CMK (cell line): ENCODE data around the gene PAQR8.

Experiments
- DNase-seq: peaks from one replicate; pipeline ENCODE4 v3.0.0-alpha.2; 2010; ENCODE audit warnings: low read depth

PAQR8 gene

DNA sequence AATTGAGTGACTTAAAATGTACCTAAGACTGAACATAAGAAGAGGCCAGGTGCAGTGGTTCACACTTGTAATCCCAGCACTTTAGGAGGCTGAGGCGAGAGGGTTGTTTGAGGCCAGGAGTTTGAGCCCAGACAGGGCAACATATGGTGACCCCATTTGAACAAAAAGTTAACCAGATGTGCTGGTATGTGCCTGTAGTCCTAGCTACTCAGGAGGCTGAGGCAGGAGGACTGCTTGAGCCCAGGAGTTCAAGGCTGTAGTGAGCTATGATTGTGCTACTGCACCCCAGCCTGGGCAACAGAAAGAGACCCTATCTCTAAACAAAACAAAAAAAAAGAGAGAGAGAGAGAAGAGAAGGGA, 10.1 kb upstream of the PAQR8 start:
- no peak for DNase-seq

DNA sequence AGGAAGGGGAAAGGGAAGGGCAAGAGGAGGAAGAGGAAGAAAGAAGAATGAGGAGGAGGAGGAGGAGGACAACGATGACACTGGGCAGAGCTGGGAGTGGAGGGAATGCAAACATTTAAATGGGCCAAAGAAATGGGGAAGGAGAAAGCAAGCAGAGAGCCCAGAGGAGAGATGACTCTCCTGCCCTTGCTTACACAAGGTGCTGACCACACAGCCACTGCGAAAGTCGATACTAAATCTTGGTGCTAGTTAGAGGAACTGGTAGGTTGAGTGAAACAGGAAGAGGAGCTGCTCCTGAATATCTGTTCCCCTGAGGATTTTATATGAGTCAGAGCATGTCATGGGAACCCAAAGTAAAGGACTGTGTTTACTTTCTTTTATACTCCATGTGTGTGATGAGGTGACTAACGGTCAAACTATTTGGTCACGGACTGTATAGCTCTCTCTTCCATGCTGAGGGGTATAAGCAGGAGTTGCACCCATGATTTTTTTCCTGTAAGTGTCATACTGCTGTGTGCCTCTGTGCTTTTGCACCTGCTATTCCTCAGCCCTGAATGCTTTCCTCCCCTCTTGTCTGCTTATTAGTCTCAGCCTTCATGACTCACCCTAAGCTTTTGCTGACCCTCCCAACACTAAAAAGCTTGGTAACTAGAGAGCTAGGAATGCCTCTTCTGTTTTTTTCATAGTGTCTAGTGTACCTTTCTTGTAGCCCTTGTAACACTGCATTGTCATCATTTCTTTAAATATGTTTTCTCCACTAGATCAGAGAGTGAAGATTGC, 9.5 kb upstream of the PAQR8 start:
- no peak for DNase-seq

DNA sequence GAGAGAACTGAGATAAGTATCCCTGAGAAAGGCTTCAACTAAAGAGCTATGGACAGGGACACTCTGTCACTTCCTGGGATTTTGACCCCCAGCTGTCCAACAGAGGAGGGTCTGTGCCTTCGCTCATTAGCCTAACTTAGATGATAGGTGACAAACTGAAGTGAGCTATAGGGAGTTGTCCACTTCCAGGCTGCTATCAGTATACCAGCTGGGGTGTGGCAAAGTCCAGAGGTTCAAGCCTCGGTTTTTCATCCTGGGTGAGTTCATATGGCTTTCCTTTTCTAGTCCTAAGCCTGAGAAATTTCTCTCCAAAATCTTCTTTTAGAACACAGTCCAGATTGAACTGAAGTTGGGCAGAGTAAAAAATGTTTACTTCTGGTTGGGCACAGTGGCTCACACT, 5.9 kb upstream of the PAQR8 start:
- no peak for DNase-seq

DNA sequence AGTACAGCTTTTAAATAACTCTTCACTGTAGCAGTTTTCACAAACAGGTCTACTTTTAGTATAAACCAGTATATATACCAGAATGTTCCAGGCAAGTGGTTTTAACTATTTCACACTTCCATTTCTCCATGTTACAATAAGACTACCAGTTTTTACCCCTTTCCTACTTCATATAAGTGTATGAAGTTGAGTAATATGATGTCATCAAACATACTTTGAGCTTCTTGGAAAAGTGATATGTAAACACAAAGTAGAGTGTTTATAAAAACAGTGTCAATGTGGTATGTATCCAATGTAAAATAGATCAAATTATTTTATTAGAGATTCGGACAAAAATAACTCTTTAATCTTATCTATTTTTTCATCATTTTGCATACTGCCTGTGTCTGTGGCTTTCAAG, 2.5 kb upstream of the PAQR8 start:
- DNase-seq: no peak

DNA sequence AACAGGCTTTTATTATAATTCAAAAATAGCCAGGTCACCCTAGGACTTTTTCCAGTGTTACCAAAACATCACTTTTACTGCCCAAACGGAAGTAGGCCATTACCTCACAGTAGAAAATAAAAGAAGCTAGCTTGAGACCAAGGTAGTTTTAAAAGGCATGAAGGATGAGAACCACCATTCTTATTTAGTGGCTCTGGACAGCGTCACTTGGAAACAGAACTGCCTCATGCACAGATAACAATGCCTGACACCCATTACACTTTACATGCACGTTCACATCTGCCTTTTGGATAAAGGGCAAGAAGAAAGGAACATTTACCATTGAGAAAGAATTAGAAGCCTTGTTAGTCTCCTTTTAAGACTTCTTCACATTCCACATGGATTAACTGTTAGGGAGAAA, 1.9 kb upstream of the PAQR8 start:
- no peak for DNase-seq

DNA sequence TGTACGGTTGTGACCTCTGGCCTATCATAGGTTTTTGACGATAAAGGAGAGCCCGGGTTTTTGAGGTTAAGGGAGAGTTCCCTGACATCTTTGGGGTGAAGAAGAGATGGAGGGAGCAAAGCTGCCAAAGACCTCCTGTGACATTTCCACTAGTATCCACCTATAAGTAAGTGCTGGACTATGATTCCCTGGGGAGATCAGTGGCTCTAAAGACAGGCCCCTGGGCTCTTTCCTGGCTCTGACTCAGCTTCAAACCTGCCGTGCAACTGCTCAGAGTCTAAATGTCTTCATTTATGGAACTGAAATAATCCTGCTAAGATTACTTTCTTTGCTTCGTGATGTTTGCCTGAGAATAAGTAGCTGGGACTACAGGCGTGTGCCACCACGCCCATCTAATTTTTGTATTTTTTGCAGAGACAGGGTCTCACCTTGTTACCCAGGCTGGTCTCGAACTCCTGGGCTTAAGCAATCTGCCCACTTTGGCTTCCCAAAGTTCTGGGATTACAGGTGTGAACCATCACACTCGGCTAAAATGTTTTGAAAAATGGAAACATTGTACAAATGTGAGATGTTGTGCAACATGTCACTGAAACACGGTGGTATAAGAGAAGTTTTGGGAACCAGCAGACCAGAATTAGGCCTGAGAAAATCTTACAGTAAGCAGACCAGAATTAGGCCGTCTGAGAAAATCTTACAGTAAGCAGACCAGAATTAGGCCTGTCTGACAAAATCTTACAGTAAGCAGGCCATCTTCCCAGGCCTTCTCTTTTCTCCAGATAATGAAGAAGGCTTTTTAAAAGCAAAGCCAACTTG, 1.1 kb upstream of the PAQR8 start:
- no peak for DNase-seq

DNA sequence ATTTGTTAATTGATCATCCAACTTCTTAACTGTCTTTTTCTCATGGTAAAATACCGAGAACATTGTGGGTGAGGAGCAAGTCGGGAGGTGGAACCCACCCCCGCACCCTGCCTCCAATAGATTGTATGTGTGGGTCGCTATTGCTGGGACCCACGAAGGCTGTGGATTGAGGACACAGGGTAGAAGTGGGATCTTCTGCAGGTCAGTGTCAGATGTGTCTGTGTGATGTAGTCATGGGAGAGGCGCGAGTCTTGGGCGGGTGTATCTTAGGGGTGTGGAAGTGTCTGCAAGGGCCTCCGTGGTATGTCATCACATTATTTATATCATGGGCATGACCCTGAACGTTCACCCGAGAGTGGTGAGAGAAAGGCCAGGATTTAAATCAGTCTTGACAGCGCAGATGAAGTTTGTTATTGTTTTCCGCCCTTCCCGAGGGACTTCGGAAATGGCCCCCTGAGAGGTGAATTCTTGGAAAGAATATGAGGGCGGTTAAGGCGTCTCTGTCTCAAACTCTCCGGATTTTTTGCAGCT, 472 bp upstream of the PAQR8 start:
- DNase-seq: no peak

DNA sequence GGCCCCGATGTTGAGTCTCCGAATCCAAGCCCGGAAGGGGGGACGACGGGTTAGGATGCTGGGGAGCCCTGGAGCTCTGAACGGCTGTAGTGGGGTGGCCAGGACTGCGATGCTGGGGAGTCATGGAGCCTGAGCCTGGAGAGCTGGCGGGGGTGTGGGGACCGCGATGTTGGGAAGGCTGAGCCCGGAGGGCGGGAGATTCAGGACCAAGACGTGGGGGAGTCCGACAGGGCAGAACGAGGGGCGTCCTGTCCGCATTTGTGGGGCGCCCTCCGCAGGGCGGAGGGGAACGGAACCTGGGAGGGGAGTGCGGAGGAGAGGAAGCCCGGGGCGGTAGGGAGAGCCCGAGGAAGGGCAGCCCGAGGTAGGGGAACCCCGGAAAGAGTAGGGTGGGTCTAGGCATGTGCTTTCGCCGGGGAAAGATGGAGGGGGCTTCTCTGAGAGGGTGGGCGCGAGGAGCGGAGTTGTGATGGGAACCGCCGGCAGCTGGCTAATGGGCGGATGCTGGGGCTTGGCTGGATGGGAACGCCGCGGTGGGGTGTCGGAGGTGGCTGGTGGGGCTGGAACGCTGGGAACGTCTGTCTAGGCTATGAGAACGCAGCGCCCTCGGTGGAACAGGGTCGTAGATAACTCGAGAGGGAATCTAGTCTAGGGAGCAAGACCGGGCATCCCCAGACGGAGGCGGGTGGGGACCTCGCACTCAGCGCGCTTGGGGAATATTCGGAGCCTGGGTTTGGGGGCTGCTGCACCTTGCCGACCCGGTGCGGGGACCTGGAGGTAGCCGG, 684 bp downstream of the PAQR8 start:
- DNase-seq: no peak

DNA sequence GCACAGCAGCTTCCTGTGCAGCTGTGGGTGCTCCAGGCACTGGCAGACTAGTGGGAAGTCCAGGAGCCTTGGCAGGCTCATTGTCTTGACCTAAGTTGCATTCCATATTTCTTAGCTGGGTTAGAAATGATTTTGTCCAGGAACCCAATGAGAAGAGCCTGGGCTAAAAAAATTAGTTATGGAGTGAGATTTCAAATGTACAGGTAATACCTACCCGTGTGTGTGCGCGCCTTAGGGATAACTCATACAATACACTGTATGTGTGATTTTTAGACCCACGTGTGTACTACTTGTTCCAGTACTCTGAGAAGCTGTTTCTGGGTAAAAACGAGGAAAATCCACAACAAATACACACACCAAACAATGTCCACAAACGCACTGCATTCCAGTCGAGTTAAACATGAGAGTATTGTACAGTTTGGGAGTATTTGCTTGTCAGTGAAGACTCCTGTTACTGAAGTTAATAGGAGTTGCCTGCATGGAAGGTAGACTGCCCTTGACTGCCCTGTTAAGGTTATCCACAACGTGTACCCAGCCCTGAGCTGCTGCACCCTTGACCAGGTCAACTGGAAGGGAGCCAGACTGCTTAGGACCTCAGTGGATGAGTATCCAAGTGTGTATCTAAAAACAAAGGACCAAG, 1.4 kb downstream of the PAQR8 start:
- no peak for DNase-seq

DNA sequence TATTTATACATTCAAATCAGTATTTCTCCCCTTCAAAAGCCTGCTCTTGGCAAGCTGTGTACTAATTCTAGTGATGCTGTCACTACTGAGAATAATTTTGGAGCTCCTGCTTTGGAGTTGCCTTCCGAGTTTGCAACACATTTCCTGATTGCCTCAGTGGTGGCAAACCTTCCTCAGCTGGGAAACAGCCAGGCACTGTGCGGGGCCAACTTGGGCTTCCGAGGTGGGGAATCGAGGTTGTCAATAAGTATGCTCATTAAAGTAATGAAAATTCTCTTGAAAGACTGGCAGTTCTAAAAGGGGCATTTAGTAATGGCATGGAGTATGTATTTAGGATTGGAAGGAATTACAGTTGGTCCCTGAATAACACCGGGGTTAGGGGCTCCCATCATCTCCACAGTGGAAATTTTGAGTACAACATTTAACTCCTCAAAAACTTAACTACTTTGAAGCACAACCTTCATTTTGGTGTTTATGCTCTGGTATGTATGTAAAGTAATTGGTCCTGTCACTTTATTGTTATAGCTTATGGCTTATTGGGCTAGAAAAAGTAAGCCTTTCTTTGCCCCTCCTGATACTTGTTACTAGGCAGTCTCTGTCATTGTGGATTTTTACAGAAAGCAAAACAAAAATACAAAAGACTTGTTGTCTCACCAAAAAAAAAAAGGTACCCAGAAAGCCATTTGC, 2.7 kb downstream of the PAQR8 start:
- DNase-seq: no peak

DNA sequence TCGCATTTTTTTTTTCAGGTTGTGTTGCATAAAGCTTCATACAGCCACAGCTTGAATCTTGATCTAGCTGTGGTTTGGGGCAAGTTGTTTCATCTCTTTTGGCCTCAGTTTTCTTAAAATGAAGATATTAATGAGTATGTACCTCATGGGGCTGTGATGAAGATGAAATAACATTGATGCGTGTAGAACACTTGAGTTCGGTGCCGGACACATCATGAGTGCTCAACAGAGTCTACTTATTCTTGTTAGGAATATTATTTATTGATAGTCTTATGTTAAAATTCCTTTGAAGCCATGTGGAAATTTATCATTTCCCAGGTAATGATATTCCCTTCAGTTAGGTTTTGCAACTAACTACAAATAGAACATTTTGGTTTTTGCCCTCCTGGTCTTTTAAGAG, 3.4 kb downstream of the PAQR8 start:
- DNase-seq: no peak

DNA sequence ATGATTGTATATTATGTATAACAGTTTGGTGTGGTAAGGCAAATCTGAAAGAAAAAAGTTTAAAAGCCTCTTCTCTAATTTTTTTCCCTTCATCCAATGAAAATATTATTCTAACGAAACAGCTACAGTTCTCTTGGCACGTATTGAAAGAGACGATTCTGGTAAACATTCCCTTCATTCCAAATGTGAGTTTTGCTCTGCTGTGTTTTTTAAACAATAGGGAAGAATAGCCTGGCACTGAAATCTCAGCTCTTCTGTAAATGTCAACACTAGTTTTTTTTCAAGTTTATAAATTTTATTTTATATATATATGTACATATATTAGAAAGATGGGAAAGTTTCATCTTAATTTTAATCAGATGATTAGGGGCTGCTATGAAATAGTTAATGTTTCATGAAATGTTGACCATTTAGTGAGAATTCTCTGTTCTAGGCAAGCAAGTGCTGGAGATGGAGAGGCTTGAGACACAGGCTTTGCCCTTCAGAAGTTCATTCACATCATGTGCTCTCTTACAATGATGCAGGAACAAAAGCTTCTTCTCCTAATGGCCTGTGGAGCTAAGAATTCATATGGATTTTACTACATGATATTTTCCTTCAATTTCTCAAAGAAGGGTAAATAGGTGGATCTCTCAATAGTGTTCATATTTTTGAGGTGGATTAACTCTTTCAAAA, 4.1 kb downstream of the PAQR8 start:
- no peak for DNase-seq

DNA sequence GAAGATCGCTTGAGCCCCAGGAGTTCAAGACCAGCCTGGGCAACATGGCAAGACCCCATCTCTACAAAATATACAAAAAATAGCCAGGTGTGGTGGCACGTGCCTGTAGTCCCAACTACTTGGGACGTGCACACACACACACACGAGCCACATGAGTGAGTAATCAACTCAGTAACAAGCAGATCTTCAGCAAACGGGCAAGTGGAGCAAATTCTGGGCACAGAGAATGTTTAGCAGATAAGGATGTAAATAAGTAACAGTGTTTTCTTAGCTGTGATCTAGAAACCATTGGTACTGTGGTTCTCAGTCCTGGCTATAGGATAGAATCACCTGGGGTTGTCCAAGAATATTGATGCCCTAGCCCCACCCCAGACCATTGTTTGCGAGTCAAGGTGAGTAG, 6.1 kb downstream of the PAQR8 start:
- no peak for DNase-seq

DNA sequence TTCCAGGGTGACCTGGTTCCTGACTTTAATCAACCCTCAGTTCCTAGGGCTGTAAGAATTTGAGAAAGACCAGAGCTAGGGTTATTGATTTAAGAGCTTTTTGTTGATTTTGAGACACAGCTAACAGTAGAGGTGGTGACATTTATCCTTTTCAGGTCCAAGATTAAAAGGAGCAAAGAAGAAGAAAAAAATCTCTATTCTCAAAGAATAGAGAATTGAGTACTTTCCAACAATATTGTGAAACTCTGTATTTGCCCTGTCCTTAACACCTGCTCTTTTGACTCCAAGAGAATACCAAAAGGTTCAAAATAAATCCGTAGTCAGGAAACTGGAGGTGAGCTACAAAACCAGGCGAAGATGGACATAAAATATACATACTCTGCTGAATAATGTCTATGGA, 7.3 kb downstream of the PAQR8 start:
- DNase-seq: no peak

DNA sequence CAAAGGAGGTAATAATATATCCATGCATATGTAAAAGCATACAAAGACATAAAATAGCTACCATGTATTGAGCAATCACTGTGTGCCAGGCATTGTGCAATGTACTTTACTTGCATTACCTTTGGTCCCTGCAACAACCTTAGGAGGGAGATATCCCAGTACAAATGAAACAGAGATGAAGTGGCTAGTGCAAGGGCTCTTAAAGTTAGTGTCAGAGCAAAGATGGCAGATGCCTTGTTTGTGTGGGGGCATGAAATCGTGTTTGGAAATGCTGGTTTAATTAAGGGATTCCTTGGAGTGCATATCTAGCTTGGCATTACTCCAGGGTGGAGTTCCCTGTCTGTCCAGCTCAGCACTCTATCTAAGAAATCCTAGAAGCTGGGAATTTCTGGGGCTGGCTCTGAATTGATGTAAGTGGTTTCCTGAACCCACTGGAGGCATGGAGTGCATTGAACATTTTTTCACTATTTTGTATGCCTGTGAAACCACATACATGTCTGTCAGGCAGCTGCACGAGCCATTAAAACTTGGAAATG, 9.8 kb downstream of the PAQR8 start:
- DNase-seq: no peak

DNA sequence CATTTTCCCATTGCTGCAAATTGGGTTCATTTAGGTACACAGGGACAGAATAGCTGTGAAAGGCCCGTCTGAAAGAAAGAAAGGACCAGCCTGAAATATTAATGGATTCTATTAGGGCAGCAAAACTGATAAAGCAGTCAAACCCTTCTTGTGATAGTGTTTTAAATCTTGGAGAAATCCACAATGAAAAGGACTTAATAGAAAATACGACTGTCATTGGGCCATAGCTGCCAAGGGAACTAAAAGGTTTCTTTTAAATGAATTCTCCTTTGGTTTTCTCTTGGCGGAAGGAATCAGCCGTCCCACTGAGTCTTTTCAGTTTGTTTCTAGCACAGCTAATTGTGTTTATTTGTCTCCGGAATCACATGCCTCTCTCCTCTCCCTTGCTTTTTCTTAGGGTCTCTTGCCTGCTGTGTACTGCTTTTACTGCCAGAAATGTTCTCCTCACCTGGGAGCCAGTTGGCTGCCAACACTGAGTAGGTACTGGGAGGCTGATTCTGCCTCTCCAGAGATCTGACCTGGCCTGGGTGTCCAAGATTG, 11.3 kb downstream of the PAQR8 start:
- DNase-seq: no peak

DNA sequence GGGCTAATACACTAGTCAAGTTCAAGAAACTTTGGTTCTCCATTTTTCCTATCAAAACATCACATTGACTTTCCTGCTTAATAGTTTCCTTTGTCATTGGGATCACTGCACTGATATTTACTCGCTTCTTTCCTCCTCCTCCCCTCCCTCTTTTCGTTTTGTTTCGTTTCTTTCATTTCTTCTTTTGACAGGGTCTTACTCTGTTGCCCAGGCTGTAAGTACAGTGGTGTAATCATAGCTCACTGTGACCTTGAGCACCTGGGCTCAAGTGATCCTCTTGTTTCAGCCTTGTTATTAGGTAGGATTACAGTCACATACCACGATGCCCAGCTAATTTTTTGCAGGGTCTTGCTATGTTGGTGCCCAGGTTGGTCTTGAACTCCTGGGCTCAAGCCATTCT, 12.3 kb downstream of the PAQR8 start:
- DNase-seq: no peak

DNA sequence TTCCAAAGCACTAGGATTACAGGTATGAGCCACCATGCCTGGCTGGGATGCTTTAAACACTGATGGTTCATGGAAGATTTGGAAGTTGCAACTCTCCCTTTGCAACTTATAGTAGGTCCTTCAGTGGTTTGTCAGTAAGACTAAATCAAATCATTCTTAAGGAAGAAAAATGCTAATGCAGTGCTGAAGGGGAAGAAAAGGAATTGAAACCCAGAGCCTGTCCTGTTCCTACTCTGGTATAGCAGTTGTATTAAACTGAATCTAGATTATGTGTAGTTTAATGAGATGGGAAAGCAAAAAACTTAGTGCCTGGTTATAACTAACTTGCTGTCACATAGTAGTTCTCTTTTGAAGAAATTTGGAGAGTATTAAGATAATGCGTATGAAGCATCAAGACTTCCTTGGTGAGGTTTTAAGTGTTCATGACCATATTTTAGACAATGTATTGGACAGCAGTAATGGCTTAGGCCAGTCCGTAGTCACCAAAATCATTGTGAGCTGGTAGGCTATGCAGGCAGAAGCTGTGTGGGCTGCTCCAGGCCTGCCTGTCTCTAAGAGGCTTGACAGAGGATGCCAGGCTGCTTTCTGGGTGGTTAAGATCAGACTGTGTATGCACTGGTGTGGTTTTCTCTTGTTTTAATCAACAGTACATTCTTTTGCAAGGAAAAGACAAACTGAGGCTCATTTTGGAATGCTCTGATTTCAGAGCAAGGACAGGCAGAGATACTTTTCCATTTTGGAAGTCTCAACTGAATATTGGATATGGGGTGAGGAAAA, 14.0 kb downstream of the PAQR8 start:
- no peak for DNase-seq

DNA sequence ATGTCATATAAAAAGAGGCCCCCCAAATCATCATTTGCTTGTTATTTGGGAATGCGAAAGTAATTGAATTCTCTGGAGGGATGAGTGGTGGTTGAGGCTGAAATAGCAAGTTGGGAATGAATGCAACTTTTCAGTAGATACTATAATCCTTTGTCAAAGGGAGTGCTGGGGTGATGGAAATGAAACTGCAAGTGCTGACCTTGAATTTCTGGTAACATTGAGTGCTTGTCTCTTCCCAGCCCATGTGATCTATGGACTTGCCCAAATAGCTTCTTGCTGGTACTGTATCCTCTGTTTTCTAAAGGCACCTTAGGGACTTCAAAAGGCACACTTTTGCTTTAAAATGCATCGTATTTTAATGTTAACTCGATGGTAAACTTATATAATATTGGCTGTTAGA, 14.8 kb downstream of the PAQR8 start:
- DNase-seq: no peak
